NOMO-1 treated with dmso at 0.1 percent for 144 hours (cell line): ENCODE data around the gene SLC24A4.

ENCODE experiments used
- DNase-seq: peaks from one replicate; lab custom pipeline; 2025; ENCODE audit not compliant: unreplicated experiment; lab: John Stamatoyannopoulos, UW

SLC24A4 gene

GRCh38 chr14:92473261-92473968 lies 150.4 kb downstream of the SLC24A4 start:
- no peak for DNase-seq

- DNase-seq = no peak
Measured at GRCh38 chr14:92473969-92474535, 151.1 kb downstream of the SLC24A4 start.

- no peak for DNase-seq
Measured at GRCh38 chr14:92475037-92475436, 152.1 kb downstream of the SLC24A4 start.

- peak; percentile 74 for DNase-seq
Measured at GRCh38 chr14:92475451-92476187, 152.7 kb downstream of the SLC24A4 start.

- no peak for DNase-seq
Measured at GRCh38 chr14:92480856-92481255, 157.9 kb downstream of the SLC24A4 start.

GRCh38 chr14:92481386-92481785 lies 158.4 kb downstream of the SLC24A4 start:
- no peak for DNase-seq

GRCh38 chr14:92481811-92482555 lies 159.0 kb downstream of the SLC24A4 start:
- no peak for DNase-seq

GRCh38 chr14:92482621-92483319 lies 159.8 kb downstream of the SLC24A4 start:
- DNase-seq = no peak

- no peak for DNase-seq
Measured at GRCh38 chr14:92484132-92484823, 161.3 kb downstream of the SLC24A4 start.

- DNase-seq = no peak
Measured at GRCh38 chr14:92486881-92487280, 163.9 kb downstream of the SLC24A4 start.

- DNase-seq = no peak
Measured at GRCh38 chr14:92487513-92488133, 164.7 kb downstream of the SLC24A4 start.

- DNase-seq = no peak
Measured at GRCh38 chr14:92489394-92490238, 166.7 kb downstream of the SLC24A4 start.

- no peak for DNase-seq
Measured at GRCh38 chr14:92490239-92490959, 167.4 kb downstream of the SLC24A4 start.

- DNase-seq = no peak
Measured at GRCh38 chr14:92491782-92492181, 168.8 kb downstream of the SLC24A4 start.

- DNase-seq = no peak
Measured at GRCh38 chr14:92492258-92492657, 169.3 kb downstream of the SLC24A4 start.

GRCh38 chr14:92493024-92493423 lies 170.1 kb downstream of the SLC24A4 start:
- no peak for DNase-seq

- DNase-seq = no peak
Measured at GRCh38 chr14:92493492-92493891, 170.5 kb downstream of the SLC24A4 start.

- peak; percentile 35 for DNase-seq
Measured at GRCh38 chr14:92494512-92494911, 171.5 kb downstream of the SLC24A4 start.
